A549 (cell line): ENCODE results near the gene GGCX. TPM values are rescaled to one million over a fixed set of nuclear protein-coding genes. Genes with fewer than 3 reads are reported as not detected.

ENCODE experiments used
- ATAC-seq, 2 experiments: fragments of 200-7000 bp in 1 of 2; fragments of >200 bp in 1 of 2; cut with Nextera tagmentation in 1 of 2; cut with Tn5 transposase in 1 of 2; 3 replicates each; pipeline versions ENCODE4 v1.8.0 to v1.9.1; 2018 to 2020; ENCODE audit warnings: mild to moderate bottlenecking in 1 of 2, moderate library complexity in 1 of 2
- CTCF ChIA-PET: fragments of 300-600 bp; sonication (Branson Sonifier 250); formaldehyde crosslinking; extraction: SDS; loops from one replicate; lab custom pipeline; 2021; ENCODE audit warnings: antibody characterized with exemption, inconsistent platforms; lab: Yijun Ruan, JAX
- POLR2A ChIA-PET: fragments of 350-600 bp; formaldehyde crosslinking; extraction: SDS; loops from one replicate; lab custom pipeline; 2021; ENCODE audit warnings: antibody characterized with exemption, inconsistent platforms; lab: Yijun Ruan, JAX
- DNase-seq, 2 experiments: peaks; one replicate each; pipeline versions ENCODE4 v3.0.0 to v3.0.0-alpha.2; 2011 to 2016; ENCODE audit warnings: low read depth in 1 of 2, low spot score in 1 of 2
- FAIRE-seq: peaks from 2 replicates; lab custom pipeline; 2011; peaks lifted over from hg19 to GRCh38; lab: Jason Lieb, UNC
- H3K27ac ChIP-seq, 2 experiments: fragments of >200 bp; sonication (Bioruptor Twin); formaldehyde crosslinking; 3 replicates each; pipeline ENCODE4 v1.5.1; 2016 to 2017
- H3K4me1 ChIP-seq: fragments of >200 bp; sonication (Bioruptor Twin); formaldehyde crosslinking; 3 replicates; pipeline ENCODE4 v1.6.1; 2016
- H3K4me2 ChIP-seq: fragments of >200 bp; sonication (Bioruptor Twin); formaldehyde crosslinking; 3 replicates; pipeline ENCODE4 v1.6.1; 2016
- H3K4me3 ChIP-seq: fragments of >200 bp; sonication (Bioruptor Twin); formaldehyde crosslinking; 3 replicates; pipeline ENCODE4 v1.5.1; 2016
- H3K9me3 ChIP-seq: fragments of >200 bp; sonication (Bioruptor Twin); formaldehyde crosslinking; 3 replicates; pipeline ENCODE4 v1.6.1; 2016
- BHLHE40 ChIP-seq: IDR thresholded peaks from 2 replicates; pipeline ENCODE4 v1.6.1; 2012; ENCODE audit warnings: low read depth, low read length, inconsistent platforms
- CBX2 ChIP-seq: fragments of 200-600 bp; sonication (generic); IDR thresholded peaks from 2 replicates; pipeline ENCODE4 v1.6.1; 2016; ENCODE audit warnings: low read depth, mild to moderate bottlenecking, borderline replicate concordance
- CBX8 ChIP-seq: fragments of 200-600 bp; sonication (generic); IDR thresholded peaks from 2 replicates; pipeline ENCODE4 v1.6.1; 2016
- CEBPB ChIP-seq, 2 experiments: fragments of >200 bp in 1 of 2; sonication (Bioruptor Twin) in 1 of 2; formaldehyde crosslinking in 1 of 2; IDR thresholded peaks; 2 replicates each; pipeline ENCODE4 v1.6.1; 2012 to 2016
- CHD2 ChIP-seq: fragments of 150-350 bp; IDR thresholded peaks from 2 replicates; pipeline ENCODE4 v1.6.1; 2014; ENCODE audit warnings: low read length; ENCODE audit not compliant: partially characterized antibody
- CHD4 ChIP-seq: fragments of 200-600 bp; sonication (generic); IDR thresholded peaks from 2 replicates; pipeline ENCODE4 v1.6.1; 2016; ENCODE audit warnings: antibody characterized with exemption, mild to moderate bottlenecking, borderline replicate concordance
- EHF ChIP-seq: fragments of 250-450 bp; sonication (Bioruptor Pico); IDR thresholded peaks from 2 replicates; pipeline ENCODE4 v1.5.0; 2020; ENCODE audit warnings: mild to moderate bottlenecking
- ESRRA ChIP-seq: fragments of 150-350 bp; IDR thresholded peaks from 2 replicates; pipeline ENCODE4 v1.6.1; 2014; ENCODE audit warnings: mild to moderate bottlenecking, low read length, borderline replicate concordance
- FOSB ChIP-seq: fragments of 250-450 bp; sonication (Bioruptor Pico); IDR thresholded peaks from 2 replicates; pipeline ENCODE4 v1.5.0; 2020; ENCODE audit warnings: mild to moderate bottlenecking, moderate library complexity
- FOSL2 ChIP-seq, 2 experiments: fragments of 450-650 bp in 1 of 2; fragments of >200 bp in 1 of 2; sonication (Bioruptor Twin) in 1 of 2; formaldehyde crosslinking; IDR thresholded peaks; 2 replicates each; pipeline versions ENCODE4 v1.5.0 to v1.6.1; 2016 to 2020; ENCODE audit warnings: mild to moderate bottlenecking in 1 of 2, moderate library complexity in 1 of 2
- HOXB13 ChIP-seq: fragments of 250-450 bp; sonication (Bioruptor Pico); IDR thresholded peaks from 2 replicates; pipeline ENCODE4 v1.5.0; 2020; ENCODE audit warnings: low read depth, mild to moderate bottlenecking, moderate library complexity
- JUN ChIP-seq, 2 experiments: fragments of >200 bp; sonication (Bioruptor Twin); formaldehyde crosslinking; IDR thresholded peaks; 2 replicates in 1 of 2; 3 replicates in 1 of 2; pipeline ENCODE4 v1.6.1; 2016 to 2017
- KDM1A ChIP-seq: fragments of 200-600 bp; sonication (generic); IDR thresholded peaks from 2 replicates; pipeline ENCODE4 v1.6.1; 2016; ENCODE audit warnings: low read depth, mild to moderate bottlenecking
- MAZ ChIP-seq: fragments of 150-350 bp; IDR thresholded peaks from 2 replicates; pipeline ENCODE4 v1.6.1; 2014; ENCODE audit warnings: antibody characterized with exemption, low read depth, low read length, borderline replicate concordance
- REST ChIP-seq: fragments of 200-600 bp; sonication (generic); IDR thresholded peaks from 2 replicates; pipeline ENCODE4 v1.6.1; 2016; ENCODE audit warnings: antibody characterized with exemption, mild to moderate bottlenecking, moderate library complexity
- RNF2 ChIP-seq: fragments of 200-600 bp; sonication (generic); IDR thresholded peaks from 2 replicates; pipeline ENCODE4 v1.6.1; 2016; ENCODE audit warnings: low read depth, mild to moderate bottlenecking, antibody characterized with exemption, moderate library complexity, borderline replicate concordance
- SMC3 ChIP-seq: fragments of >200 bp; sonication (Bioruptor Twin); formaldehyde crosslinking; IDR thresholded peaks from 3 replicates; pipeline ENCODE4 v1.6.1; 2018; ENCODE audit warnings: inconsistent platforms
- SREBF2 ChIP-seq: fragments of 450-650 bp; IDR thresholded peaks from 2 replicates; pipeline ENCODE4 v1.6.1; 2014; ENCODE audit warnings: mild to moderate bottlenecking, moderate library complexity
- TFCP2L1 ChIP-seq: fragments of 250-450 bp; sonication (Bioruptor Pico); IDR thresholded peaks from 2 replicates; pipeline ENCODE4 v1.5.0; 2021; ENCODE audit warnings: mild to moderate bottlenecking
- TP53 ChIP-seq: fragments of 250-450 bp; sonication (Bioruptor Pico); IDR thresholded peaks from 2 replicates; pipeline ENCODE4 v1.5.0; 2021; ENCODE audit warnings: mild to moderate bottlenecking, moderate library complexity
- USF2 ChIP-seq: fragments of 450-650 bp; IDR thresholded peaks from 2 replicates; pipeline ENCODE4 v1.6.1; 2014; ENCODE audit warnings: antibody characterized with exemption
- ZSCAN20 ChIP-seq: fragments of 250-450 bp; sonication (Bioruptor Pico); IDR thresholded peaks from 2 replicates; pipeline ENCODE4 v1.8.0; 2022; ENCODE audit warnings: mild to moderate bottlenecking, moderate library complexity
- WGBS: methylation state at CpG from one replicate; pipeline ENCODE4 v1.1.6; 2017; ENCODE audit errors: missing lambda C conversion rate; 5-methylcytosine and 5-hydroxymethylcytosine counted together
- polyA plus RNA-seq, 4 experiments: library from polyadenylated mRNA; depleted of rRNA in 3 of 4; stranded (reverse); fragments of >200 nt; fragmentation: RNase III in 1 of 4; extraction: RNeasy Plus Mini Kit Qiagen cat#74134 plus additional on column Dnase treatment in 1 of 4; gene quantifications; 2 replicates in 3 of 4; 3 replicates in 1 of 4; pipeline ENCODE4 v1.2.3, GENCODE V29; 2011 to 2017

The GGCX gene
- polyA plus RNA-seq, 2 of the 4 experiments (the other 2 are of a cell fraction) = 39.0 to 55.1 TPM

GRCh38 chr2:85582492-85582891 is 21.2 kb upstream of the GGCX start:
- Histone ChIP-seq H3K27ac (no peak overlapping the region), H3K4me3 (no peak overlapping the region), H3K9me3 (no peaks in the 10 kb centered on the region), H3K4me1 (peaks cover 20% of the 10 kb centered on the region), H3K4me2 (no peak overlapping the region)
- ChIA-PET CTCF (interaction anchor here (1.3 kb wide), 1 partner anchor 232 kb away, joined by 3 read pairs; no protein-coding TSS in a partner anchor), POLR2A (interaction anchor here (0.9 kb wide), 1 partner anchor 20 kb away, joined by 3 read pairs; no protein-coding TSS in a partner anchor)
- ATAC-seq = no peak
- 53% methylated on average over 1 of the region's 1 CpG for WGBS
- FAIRE-seq = no peak
- no peak for DNase-seq
- no peak for TF ChIP-seq TFCP2L1 (CRISPR knock-in tag)
- TF ChIP-seq CBX2 = no peak
- TF ChIP-seq TP53 (CRISPR knock-in tag) = no peak
- TF ChIP-seq SREBF2 = no peak
- TF ChIP-seq RNF2 = no peak
- no peak for TF ChIP-seq KDM1A
- no peak for TF ChIP-seq ESRRA
- TF ChIP-seq JUN (IDR thresholded peaks at IDR 0.05) = no peak
- no peak for TF ChIP-seq USF2
- TF ChIP-seq HOXB13 = no peak
- TF ChIP-seq BHLHE40 = no peak

- DNase-seq = no peak
- Histone ChIP-seq H3K4me3 (no peak overlapping the region), H3K4me2 (no peak overlapping the region), H3K27ac (no peak overlapping the region), H3K9me3 (no peaks in the 10 kb centered on the region), H3K4me1 (peaks cover 15% of the 10 kb centered on the region)
- no peak for ATAC-seq
- 76% methylated on average over 3 of the region's 3 CpGs for WGBS
- no peak for FAIRE-seq
- POLR2A ChIA-PET = interaction anchor here (0.9 kb wide), 1 partner anchor 15 kb away, joined by 3 read pairs; the partner anchor contains the start of gene RNF181
- TF ChIP-seq EHF (CRISPR knock-in tag) (no peak), REST (no peak), CEBPB (IDR thresholded peaks at IDR 0.05) (no peak), FOSB (no peak), CHD2 (no peak), USF2 (no peak), CHD4 (no peak), SREBF2 (no peak), MAZ (no peak), CBX8 (no peak), ZSCAN20 (CRISPR knock-in tag) (no peak), HOXB13 (no peak), TFCP2L1 (CRISPR knock-in tag) (no peak), BHLHE40 (no peak), FOSL2 (IDR thresholded peaks at IDR 0.05) (no peak), FOSL2 (CRISPR knock-in tag; IDR thresholded peaks at IDR 0.05) (no peak), SMC3 (no peak)
- TF ChIP-seq, all 56 proteins: peak for 0
- CTCF ChIA-PET = interaction anchor here (0.7 to 1.5 kb wide), 3 partner anchors 14 to 160 kb away, joined by 3 to 4 read pairs (median 4); no protein-coding TSS in a partner anchor
These were observed 18.9 kb upstream of the GGCX start for GRCh38 chr2:85580206-85580605.
